CD4-positive, alpha-beta T cell (primary cell): ENCODE data around the gene NCK2. TPM values are rescaled to one million over a fixed set of nuclear protein-coding genes. Genes with fewer than 3 reads are reported as not detected.

Experiments
- ATAC-seq: fragments of 200-7000 bp; cut with Tn5 transposase; one replicate; pipeline ENCODE4 v1.10.0; 2022; ENCODE audit warnings: mild to moderate bottlenecking; ENCODE audit not compliant: poor library complexity
- CTCF ChIA-PET: fragments of 350-600 bp; sonication (Branson Sonifier 250); formaldehyde crosslinking; loops from one replicate; lab custom pipeline; 2021; ENCODE audit warnings: antibody characterized with exemption, inconsistent platforms; lab: Charles Lee
- POLR2A ChIA-PET: fragments of 350-600 bp; sonication (Branson Sonifier 250); formaldehyde crosslinking; loops from one replicate; lab custom pipeline; 2021; ENCODE audit warnings: antibody characterized with exemption, inconsistent platforms; lab: Charles Lee
- DNase-seq, 14 experiments: peaks; one replicate each; pipeline ENCODE4 v3.0.0-alpha.2; 2013 to 2020; ENCODE audit warnings: mixed read lengths in 2 of 14
- H3K27ac ChIP-seq, 2 donors: one replicate each; pipeline versions ENCODE4 v1.5.1 to v1.7.0; 2013; ENCODE audit warnings: low read length in 2 of 2, low read depth in 1 of 2, mild to moderate bottlenecking in 1 of 2
- H3K27me3 ChIP-seq, 2 experiments: 1 replicate in 1 of 2; 2 replicates in 1 of 2; pipeline versions ENCODE4 v1.6.1 to v1.7.0; 2013; ENCODE audit warnings: low read length in 2 of 2, control low read depth in 1 of 2, mild to moderate bottlenecking in 1 of 2, moderate library complexity in 1 of 2; ENCODE audit not compliant: insufficient read depth in 2 of 2, control insufficient read depth in 1 of 2
- H3K36me3 ChIP-seq: one replicate; pipeline ENCODE4 v1.6.1; 2013; ENCODE audit warnings: low read length, control low read depth; ENCODE audit not compliant: insufficient read depth
- H3K4me1 ChIP-seq: one replicate; pipeline ENCODE4 v1.6.1; 2013; ENCODE audit warnings: low read length, control low read depth; ENCODE audit not compliant: insufficient read depth
- H3K4me3 ChIP-seq: one replicate; pipeline ENCODE4 v1.5.1; 2013; ENCODE audit warnings: mild to moderate bottlenecking, low read length, moderate library complexity
- H3K9me3 ChIP-seq, 2 experiments: 1 replicate in 1 of 2; 2 replicates in 1 of 2; pipeline versions ENCODE4 v1.6.1 to v1.7.0; 2013; ENCODE audit warnings: low read length in 2 of 2, mild to moderate bottlenecking in 2 of 2, control low read depth in 1 of 2, moderate library complexity in 1 of 2; ENCODE audit not compliant: control insufficient read depth in 1 of 2, insufficient read depth in 1 of 2
- H3K27ac Mint-ChIP-seq: one replicate; pipeline ENCODE4 v1.8.0; 2020; ENCODE audit warnings: mixed read lengths
- H3K27me3 Mint-ChIP-seq: one replicate; pipeline ENCODE4 v1.8.0; 2021; ENCODE audit warnings: mixed read lengths
- H3K36me3 Mint-ChIP-seq: one replicate; pipeline ENCODE4 v1.8.0; 2021; ENCODE audit warnings: low read depth, mixed read lengths
- H3K4me1 Mint-ChIP-seq: one replicate; pipeline ENCODE4 v1.8.0; 2021; ENCODE audit warnings: low read depth, mixed read lengths
- H3K4me3 Mint-ChIP-seq: one replicate; pipeline ENCODE4 v1.8.0; 2020; ENCODE audit warnings: mild to moderate bottlenecking, mixed read lengths
- H3K9me3 Mint-ChIP-seq: one replicate; pipeline ENCODE4 v1.8.0; 2020; ENCODE audit warnings: mixed read lengths
- CTCF ChIP-seq: fragments of 200-600 bp; IDR thresholded peaks from one replicate; pipeline ENCODE4 v1.8.0; 2022; ENCODE audit warnings: antibody characterized with exemption, mild to moderate bottlenecking
- intact Hi-C, 2 experiments: fragments of 100-400 bp; cut with DNase I in 1 of 2; cut with micrococcal nuclease in 1 of 2; formaldehyde crosslinking; loops; one replicate each; pipeline versions ENCODE4 v1.15.1 to v1.9.0; 2023 to 2025; cut with DNase I, micrococcal nuclease
- total RNA-seq, 174 experiments: library from RNA in 2 of 174; stranded (reverse) in 2 of 174; gene quantifications; one replicate each; pipeline ENCODE4 v1.2.3 and lab custom pipeline; 2021 to 2026

Gene NCK2
- total RNA-seq, 2 experiments from 2014 or later, result 92.1 to 92.3 TPM

- H3K4me3 ChIP-seq, result no peak overlapping the region
- H3K9me3 ChIP-seq, result no peaks in the 10 kb centered on the region
- no peak for DNase-seq
- intact Hi-C loops, result no loop called here
- POLR2A ChIA-PET, result interaction anchor here (0.6 kb wide), 1 partner anchor 37 kb away, joined by 3 read pairs; no protein-coding TSS in a partner anchor
- Mint-ChIP-seq H3K9me3 (no peaks in the 10 kb centered on the region), H3K36me3 (peaks cover 70% of the 10 kb centered on the region), H3K27ac (peak overlapping the region; percentile 74), H3K4me1 (peaks cover 93% of the 10 kb centered on the region), H3K27me3 (no peaks in the 10 kb centered on the region), H3K4me3 (no peak overlapping the region)
- H3K4me1 ChIP-seq, result peaks cover 61% of the 10 kb centered on the region
- no peak overlapping the region for H3K27ac ChIP-seq
- ATAC-seq, result no peak
- H3K36me3 ChIP-seq, result peaks cover 13% of the 10 kb centered on the region
- CTCF ChIA-PET, result interaction anchor here (1.0 kb wide), 1 partner anchor 45 kb away, joined by 3 read pairs; no protein-coding TSS in a partner anchor
- no peak for TF ChIP-seq CTCF
- no peaks in the 10 kb centered on the region for H3K27me3 ChIP-seq
Observed at GRCh38 chr2:105848367-105848766, 103.7 kb downstream of the NCK2 start.

GRCh38 chr2:105849431-105850179 lies 104.9 kb downstream of the NCK2 start:
- Mint-ChIP-seq H3K4me1 (peaks cover 90% of the 10 kb centered on the region), H3K4me3 (no peak overlapping the region), H3K27ac (peak overlapping the region; percentile 74), H3K36me3 (peaks cover 66% of the 10 kb centered on the region), H3K9me3 (no peaks in the 10 kb centered on the region), H3K27me3 (no peaks in the 10 kb centered on the region)
- Histone ChIP-seq H3K4me3 (no peak overlapping the region), H3K27ac (peak overlapping the region; percentile 14 to 23), H3K36me3 (peaks cover 13% of the 10 kb centered on the region), H3K4me1 (peaks cover 55% of the 10 kb centered on the region), H3K27me3 (no peaks in the 10 kb centered on the region), H3K9me3 (no peaks in the 10 kb centered on the region)
- no peak for TF ChIP-seq CTCF
- DNase-seq (no peak), ATAC-seq (no peak)
- ChIA-PET POLR2A (interaction anchor here (0.6 to 0.7 kb wide), 2 partner anchors 8 to 53 kb away, joined by 3 to 4 read pairs; no protein-coding TSS in a partner anchor), CTCF (interaction anchor here (0.5 to 1.1 kb wide), 3 partner anchors 25 to 47 kb away, joined by 3 read pairs; no protein-coding TSS in a partner anchor)
- intact Hi-C loops, result loop anchor here in 1 of 2 experiments (5.0 kb wide), 1 partner anchor 102 kb away; no protein-coding TSS in a partner anchor

GRCh38 chr2:105852066-105852465 lies 107.4 kb downstream of the NCK2 start:
- ATAC-seq (no peak), DNase-seq (no peak)
- H3K4me1 ChIP-seq, result peaks cover 65% of the 10 kb centered on the region
- intact Hi-C loops, result loop anchor here in 1 of 2 experiments (5.0 kb wide), 1 partner anchor 105 kb away; no protein-coding TSS in a partner anchor
- no peaks in the 10 kb centered on the region for H3K9me3 Mint-ChIP-seq
- no peak overlapping the region for H3K4me3 ChIP-seq
- H3K27ac Mint-ChIP-seq, result peak overlapping the region; percentile 74
- no peak for TF ChIP-seq CTCF
- CTCF ChIA-PET, result interaction anchor here (0.9 kb wide), 1 partner anchor 233 kb away, joined by 3 read pairs; no protein-coding TSS in a partner anchor
- peaks cover 75% of the 10 kb centered on the region for H3K36me3 Mint-ChIP-seq
- peaks cover 90% of the 10 kb centered on the region for H3K4me1 Mint-ChIP-seq
- POLR2A ChIA-PET, result interaction anchor here (1.6 kb wide), 1 partner anchor 106 kb away, joined by 3 read pairs; no protein-coding TSS in a partner anchor
- H3K4me3 Mint-ChIP-seq, result no peak overlapping the region
- no peaks in the 10 kb centered on the region for H3K27me3 Mint-ChIP-seq
- H3K27ac ChIP-seq, result no peak overlapping the region
- H3K27me3 ChIP-seq, result no peaks in the 10 kb centered on the region
- peaks cover 0 to 8% of the 10 kb centered on the region in 2 experiments for H3K9me3 ChIP-seq
- peaks cover 19% of the 10 kb centered on the region for H3K36me3 ChIP-seq
